GM12892 (cell line): ENCODE results near the gene TLE1.

Experiments
- POLR2A ChIP-seq: IDR thresholded peaks from 2 replicates; pipeline ENCODE4 v1.6.1; 2011; ENCODE audit warnings: low read depth, low read length, control low read depth
- POLR2AphosphoS5 ChIP-seq: IDR thresholded peaks from 2 replicates; pipeline ENCODE4 v1.6.1; 2011; ENCODE audit warnings: low read depth, low read length, control low read depth
- TAF1 ChIP-seq: IDR thresholded peaks from 2 replicates; pipeline ENCODE4 v1.6.1; 2011; ENCODE audit warnings: low read depth, mild to moderate bottlenecking, control low read depth, low read length, borderline replicate concordance

- no peak for TF ChIP-seq POLR2A
- no peak for TF ChIP-seq POLR2AphosphoS5
- TF ChIP-seq TAF1 = no peak
These were observed 65.6 kb downstream of the TLE1 start for GRCh38 chr9:81623778-81624177.
